Measurements from ENCODE around the gene LRRC14B.
"Not testable (repeated sequence)": the region's sequence is repeated elsewhere in the genome, so short reads cannot be mapped to it uniquely, and the experiment has no call there.

LRRC14B gene

DNA sequence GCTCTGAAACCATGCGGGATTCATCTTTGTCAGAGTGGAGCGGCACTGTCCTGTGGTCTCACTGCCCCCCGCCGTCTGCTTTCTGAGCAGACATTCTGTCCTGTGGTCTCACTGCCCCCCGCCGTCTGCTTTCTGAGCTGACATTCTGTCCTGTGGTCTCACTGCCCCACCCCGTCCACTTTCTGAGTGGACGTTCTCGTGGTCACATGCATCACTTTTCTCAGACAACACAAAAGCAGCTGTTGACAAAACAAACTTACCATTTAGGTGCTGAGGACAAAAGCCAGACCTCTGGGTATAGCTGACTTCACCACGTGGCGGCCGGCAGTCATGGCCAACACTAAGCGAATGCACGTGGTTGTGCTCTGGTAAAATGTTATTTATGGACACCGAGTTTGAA is 2.8 kb downstream of the LRRC14B start:
- no peak for DNase-seq

DNA sequence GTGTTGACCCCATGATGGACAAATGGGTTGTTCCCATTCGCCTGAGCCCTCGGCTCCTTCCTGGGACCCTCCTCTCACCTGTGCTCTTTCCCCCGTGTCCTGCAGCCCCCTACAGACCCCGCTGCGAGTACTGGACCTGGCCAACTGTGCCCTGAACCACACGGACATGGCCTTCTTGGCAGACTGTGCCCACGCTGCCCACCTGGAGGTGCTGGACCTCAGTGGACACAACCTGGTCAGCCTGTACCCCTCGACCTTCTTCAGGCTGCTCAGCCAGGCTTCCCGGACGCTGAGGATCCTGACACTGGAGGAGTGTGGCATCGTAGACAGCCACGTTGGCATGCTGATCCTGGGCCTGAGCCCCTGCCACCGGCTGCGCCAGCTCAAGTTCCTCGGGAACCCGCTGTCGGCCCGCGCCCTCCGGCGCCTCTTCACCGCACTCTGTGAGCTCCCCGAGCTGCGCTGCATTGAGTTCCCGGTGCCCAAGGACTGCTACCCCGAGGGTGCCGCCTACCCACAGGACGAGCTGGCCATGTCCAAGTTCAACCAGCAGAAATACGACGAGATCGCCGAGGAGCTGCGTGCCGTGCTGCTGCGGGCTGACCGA is 3.4 kb downstream of the LRRC14B start:
- no peak for DNase-seq

DNA sequence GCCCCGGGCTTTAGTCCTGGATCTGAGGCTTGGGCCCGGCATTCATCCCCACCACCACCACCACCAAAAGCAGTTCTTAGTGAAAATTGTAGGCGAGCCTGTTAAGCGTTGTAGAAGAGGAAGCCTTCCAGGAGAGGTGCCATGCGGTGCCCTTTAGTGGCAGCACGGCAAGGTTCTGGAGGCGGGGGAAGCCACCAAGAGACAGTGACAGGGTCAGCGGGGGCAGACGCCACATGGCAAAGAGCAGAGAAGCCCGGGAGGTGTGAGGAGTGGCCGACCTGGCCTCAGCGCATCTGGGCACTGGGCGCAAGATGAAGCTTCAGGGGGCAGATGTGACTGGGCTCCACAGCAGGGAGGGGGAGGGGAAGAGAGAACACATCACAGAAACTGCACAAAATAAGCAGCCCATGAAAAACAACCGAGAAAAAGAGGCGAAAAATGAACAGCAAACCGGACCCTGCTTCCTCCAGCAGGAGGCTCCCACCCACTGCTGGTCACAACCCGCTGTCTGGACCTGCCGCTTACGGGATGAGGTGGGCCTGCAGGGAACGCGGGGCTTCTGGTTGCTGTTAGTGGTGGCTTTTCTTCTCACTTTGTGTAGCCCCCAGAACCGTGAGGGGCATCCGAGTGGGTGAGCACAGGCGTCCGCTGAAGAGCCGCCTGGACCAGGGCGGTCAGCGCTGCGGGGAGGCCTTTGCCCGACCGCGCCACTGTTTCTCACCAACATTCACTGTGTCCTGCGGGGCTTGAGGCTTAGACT is 4.3 kb downstream of the LRRC14B start:
- no peak for DNase-seq

DNA sequence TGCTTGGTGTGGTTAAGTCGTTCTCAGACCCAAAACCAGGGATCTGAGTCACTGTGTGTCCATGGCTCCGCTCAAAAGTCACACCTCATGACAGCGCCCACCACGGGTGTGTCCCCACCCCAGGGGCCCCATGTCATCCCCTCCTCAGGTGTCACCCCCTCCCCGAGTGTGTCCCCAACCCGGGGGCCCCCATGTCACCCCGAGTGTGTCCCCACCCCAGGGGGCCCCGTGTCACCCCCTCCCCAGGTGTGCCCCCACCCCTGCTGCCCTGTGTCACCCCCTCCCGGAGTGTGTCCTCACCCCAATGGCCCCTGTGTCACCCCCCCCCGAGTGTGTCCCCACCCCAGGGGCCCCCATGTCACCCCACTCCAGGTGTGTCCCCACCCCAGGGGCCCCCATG is 5.1 kb downstream of the LRRC14B start:
- no peak for DNase-seq

DNA sequence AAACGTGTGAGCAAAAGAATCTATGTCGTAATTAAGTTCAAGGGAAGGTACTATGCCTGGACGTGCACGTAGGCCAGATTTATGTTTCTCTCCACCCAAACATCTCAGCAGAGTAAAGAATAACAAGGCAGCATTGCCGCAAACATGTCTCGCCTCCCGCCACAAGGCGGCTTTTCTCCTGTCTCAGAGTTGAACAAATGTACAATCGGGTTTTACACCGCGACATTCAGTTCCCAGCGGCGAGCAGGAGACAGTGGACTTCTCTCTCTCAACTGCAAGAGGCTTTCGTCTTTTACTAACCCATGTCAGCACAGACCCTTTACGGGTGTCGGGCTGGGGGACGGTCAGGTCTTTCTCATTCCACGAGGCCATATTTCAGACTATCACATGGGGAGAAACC is 5.7 kb downstream of the LRRC14B start:
- DNase-seq: not testable (repeated sequence)

DNA sequence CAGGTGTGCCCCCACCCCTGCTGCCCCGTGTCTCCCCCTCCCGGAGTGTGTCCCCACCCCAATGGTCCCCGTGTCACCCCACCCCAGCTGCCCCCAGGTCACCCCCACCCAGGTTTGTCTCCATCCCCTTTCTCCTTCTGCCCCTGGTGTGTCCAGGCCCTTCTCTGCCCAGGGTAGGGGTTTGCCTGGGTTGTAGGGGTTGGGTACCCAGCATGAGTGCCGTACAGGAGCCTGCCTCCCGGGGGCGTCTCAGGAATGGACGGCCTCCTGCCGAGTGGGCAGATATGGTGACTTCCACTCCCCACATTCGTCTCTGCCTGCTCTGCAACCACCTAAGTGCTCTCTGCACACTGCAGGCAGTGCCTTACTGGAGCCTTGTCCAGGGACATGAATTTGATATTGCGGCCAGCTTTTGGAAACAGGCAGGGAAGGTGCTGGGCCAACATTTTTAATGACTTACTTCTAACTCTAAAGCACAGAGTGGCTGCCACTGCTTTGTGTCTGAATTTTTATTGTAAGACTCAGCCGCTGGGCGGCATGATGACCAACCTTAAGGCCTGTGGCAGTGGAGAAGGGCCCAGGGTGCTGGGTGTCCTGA is 6.7 kb downstream of the LRRC14B start:
- no peak for DNase-seq

DNA sequence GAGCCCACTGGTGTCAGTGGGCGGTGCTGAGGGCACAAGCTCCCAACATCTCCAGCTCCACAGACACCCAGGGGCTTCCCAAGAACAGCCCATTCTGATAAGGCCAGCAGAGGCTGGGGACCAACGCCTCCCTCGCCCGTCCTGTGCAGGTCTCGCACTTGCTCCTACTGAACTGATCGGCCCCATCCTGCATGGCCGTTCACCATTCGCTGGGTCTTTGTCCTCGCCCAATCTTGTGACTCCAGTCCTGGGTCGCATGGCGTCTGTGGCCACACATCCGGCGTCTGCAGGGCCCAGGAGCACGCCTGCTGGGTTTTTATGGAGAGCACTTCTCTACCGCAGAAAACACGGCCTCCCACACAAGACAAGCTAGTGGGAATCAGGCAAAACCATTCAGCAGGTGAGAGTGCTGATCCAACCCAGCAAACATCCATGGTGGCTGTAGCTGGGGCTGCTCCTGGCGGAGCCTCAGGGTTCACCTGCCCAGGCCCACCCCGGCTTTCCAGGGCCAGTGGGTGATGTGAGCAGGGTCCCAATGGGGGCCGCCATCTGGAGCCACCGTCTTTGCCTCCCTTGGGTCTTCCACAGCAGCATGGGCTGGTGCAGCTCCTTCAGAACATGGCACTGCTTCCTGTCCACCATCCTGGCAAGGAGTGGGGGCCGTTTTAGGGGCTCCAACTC is 7.4 kb downstream of the LRRC14B start:
- no peak for DNase-seq

DNA sequence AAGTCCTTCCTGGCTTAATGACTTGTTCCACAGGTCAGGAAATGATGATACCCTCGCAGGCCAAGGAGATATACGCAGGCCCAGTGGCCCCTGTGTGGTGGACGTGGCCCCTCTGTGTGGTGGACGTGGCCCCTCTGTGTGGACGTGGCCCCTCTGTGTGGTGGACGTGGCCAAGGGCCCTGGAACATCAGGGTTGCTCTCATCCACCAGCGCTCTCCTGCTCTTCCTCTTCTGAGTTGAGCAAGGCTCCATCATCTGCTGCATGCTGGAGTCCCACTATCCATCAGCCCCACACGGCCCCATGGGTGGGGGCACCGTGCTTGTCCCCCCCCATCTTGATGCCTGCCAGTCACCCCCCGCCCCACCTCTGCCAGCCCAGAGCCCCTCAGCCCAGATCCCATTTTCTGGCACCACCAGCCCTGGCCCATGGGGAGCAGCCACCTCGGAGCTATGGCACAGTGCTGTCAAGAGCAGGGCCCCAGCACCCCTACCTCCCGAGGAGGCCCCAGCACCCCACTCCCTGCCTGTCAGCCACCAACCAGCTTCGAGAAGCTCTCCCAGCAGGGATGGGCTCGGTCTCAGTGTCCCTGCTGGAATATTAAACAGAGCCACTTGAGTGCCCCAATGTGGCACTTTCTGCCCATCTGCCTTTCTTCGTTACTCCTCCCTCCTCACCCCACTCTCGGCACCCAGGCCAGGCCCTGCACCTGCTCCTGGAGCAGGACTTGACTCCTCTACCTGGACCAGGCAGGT is 8.1 kb downstream of the LRRC14B start:
- no peak for DNase-seq

DNA sequence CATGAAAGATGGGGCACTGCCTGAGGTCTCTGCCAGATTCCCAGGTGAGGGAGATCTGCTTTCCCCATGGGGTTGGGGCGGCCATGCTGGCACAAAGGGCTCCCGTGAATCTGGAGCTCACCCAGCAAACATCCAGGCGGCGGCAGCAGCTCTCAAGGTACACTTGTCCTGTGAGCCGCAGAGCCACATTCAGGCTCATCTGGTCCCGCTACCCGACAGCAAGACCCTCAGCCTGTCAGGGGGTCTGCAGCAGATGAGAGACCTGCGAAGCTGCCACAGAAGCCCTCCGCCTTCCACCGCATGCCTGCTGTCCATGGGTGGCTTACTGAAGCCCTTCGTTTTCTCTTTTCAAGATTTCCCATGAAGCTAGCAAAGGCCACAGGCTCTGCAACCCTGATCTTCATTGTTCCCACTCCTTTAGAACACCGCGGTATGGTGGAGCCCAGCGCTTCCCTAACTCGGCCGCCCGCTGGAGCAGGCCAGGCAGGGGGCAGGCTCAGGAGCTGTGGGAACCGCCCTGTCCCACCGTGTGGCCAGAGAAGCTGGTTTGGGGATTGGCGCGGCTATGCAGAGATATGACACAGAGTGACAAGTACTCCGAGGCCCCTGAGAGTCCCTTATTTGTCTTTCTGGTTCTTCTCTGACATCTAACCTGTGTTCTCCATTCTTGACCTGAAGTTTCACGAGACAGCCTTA is 8.8 kb downstream of the LRRC14B start:
- DNase-seq: no peak

DNA sequence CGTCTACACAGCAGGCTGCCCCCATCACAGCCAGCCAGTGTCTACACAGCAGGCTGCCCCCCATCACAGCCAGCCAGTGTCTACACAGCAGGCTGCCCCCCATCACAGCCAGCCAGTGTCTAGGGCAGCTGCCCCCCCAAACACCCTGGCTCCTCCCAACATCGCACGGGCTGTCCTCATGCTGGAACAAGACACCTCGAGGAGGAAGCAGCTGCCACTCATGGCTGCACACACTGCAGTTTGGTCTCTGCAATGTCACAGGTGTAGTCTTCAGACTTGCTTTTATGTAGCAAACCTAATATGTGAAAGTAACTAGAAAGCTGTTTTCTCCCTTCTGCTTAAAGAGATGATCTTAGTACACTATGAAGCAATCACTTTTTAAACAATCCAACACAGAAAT is 9.7 kb downstream of the LRRC14B start:
- DNase-seq: no peak

DNA sequence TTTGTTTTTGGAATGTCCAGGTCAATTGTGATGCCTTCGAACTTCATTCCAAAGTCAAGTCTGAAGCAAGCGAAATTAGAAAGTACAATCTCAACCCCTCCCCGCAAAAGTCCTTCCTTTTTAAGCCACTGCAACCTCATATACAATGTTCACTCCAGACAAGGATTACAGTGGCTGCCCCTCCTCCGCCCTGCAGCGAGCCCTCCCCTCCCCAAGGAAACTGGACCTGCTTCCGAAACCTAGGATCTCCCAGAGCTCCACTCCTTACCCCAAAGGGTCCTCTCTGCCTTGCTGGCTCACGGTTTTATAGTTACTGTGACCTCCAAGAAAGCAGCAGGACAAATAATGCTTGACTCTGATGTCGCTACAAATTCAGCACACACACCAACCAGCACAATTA is 10.4 kb downstream of the LRRC14B start:
- no peak for DNase-seq

DNA sequence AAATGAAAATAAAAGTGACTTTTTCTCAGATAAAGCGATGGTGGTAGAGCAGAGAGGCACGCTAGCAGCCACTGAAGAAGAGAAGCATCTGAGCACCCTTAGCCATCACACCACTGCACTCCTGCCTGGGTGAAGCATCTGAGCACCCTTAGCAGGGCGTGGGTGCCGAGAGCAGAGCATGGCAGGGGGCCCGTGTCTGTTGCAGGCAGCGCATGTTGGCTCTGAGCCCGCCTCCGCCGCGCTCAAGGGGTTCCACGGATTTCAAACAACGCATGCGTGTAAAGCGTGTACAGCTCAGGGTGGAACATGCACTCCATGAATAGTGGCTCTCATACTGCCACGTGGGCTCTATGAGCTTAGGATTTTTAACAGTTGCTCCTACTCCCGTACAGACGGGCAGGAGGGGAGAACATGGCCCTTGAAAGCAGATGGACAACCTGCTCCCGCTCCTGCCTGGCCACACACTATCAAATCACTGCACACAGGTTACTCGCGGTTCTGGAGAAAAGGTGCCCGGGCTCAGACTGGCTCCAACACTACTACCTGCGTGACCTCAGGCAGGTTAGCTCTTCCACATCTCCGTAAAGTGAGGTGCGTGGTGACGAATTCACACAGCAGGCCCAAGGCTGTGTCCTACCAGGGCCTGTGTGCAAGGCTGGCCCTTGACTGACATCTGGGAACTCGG is 12.1 kb downstream of the LRRC14B start:
- DNase-seq: no peak

DNA sequence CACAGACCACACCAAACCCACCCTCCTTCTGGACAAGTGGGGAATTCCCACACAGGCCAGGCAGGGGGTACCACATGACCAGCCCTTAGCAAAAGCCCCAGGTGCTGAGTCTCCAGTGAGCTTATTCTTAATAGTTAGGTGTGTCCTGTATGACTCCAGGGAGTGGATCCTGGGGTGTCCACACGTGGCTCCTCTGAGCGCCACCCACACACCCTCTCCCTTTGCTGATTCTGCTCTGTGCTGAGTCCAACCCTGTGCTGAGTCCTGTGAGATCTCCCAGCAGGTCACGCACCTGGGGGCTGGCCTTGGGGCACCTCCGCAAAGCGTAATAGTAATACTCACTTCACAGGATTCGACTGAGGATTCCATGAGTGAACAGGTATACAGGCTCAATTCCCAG is 12.7 kb downstream of the LRRC14B start:
- DNase-seq: no peak

DNA sequence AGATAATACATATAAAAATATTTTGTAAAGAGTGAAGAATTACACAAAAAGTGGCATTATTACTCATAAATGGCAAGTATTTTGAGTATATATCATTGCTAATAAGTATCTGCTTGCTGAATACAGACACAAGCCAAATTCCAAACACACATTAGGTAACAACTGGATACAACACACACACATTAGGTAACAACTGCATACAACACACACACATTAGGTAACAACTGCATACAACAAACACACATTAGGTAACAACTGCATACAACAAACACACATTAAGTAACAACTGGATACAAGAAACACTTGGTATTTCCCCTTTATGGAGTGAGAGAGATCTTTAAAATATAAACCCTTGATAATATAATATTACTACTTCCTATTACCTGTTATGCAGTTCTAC is 13.2 kb downstream of the LRRC14B start:
- DNase-seq: no peak

DNA sequence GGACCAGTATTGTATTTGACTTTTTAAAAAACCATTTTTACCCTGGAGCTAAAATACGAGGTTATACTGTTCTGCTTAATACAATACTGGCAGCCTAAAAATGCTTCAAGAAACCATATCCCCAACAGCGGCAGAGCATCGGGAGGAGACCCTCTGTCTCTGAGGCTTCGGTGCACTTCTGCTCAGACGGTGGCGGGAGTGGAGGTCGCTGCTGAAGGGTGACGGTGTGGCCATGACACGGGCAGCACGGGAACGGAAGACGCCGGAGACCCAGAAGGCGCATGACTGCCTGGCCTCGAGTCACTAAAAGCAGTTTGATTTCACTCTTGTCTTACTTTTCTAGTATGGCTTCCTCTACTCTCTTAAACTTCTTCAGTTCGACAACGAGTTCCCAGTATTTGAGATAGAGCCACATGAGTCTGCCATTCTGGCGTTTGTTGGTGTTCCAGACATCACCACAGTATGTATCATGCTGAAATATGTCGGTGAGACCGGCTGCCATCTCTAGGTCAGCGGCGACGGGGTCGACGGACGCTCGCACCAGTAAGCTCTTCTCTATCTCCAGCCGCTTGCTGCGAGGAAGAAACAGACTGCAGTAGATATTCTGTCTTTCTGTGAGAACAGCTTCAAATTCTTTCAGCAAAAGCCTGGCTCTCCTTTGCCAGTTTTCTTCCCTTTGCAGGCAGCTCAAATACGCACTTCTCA is 13.8 kb downstream of the LRRC14B start:
- DNase-seq: no peak

DNA sequence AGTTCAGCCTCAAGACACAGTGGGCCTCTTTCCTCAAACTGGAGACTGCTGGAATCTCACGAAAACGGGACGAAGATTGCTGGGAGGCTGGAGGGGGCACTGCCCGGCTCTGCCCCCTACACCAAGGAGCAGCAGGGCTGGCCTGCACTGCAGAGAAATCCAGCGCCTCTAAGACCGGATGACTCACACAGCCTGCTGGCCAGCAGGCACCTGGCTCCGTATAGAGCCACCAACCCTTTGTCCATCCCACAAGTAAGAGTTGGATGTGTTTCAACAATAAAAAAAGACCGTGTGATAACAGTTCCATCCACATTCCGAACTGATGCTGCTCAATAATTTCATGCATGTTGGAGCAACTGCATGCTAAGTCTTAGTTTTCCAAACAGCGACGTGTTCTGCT is 15.1 kb downstream of the LRRC14B start:
- no peak for DNase-seq

DNA sequence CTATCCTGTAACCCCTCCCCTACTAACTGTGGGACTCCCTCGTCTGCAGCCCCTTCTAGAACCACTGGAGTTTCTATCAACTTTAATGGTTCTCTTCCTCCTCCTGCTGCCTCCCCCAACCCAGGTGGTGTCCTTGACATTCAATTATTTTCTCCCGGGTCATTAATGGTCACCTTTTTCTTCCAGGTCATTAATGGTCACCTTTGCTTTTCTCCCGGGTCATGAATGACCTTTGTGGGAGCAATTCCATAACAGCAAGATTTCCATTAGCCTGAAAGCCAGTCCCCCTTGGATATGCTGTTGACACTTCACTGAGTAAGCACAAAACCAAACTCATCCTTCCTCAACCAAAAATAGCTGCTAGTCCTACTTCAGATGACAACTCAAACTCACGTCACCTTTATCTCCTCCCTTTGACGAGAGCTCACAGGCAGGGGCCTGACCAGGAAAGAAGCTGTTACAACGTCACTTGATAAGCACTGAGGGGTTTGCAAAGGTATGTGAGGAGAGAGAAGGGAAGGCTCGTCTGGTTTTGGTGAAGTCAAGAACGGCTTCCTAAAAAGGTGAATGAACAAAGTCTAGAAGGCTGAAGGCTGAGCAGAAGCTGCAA is 15.7 kb downstream of the LRRC14B start:
- DNase-seq: no peak

DNA sequence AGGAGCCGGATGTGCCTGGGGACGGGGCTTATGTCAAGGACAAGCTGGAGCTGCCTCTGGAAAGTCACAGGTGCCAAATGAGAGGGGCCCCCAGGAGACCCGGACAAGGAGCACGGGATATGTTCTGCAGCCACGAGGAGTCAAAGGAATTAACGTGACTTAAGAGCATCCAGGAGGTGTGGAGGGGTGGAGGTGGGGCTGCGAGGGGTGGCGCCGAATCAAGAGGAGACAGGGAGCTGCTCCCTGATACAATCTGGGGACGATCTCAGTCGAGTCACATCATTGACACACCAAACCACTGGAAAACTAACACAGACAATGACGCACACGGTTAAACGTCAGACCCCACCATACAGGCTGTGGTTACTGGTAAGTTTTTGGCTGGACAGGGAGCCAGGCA is 16.3 kb downstream of the LRRC14B start:
- no peak for DNase-seq

DNA sequence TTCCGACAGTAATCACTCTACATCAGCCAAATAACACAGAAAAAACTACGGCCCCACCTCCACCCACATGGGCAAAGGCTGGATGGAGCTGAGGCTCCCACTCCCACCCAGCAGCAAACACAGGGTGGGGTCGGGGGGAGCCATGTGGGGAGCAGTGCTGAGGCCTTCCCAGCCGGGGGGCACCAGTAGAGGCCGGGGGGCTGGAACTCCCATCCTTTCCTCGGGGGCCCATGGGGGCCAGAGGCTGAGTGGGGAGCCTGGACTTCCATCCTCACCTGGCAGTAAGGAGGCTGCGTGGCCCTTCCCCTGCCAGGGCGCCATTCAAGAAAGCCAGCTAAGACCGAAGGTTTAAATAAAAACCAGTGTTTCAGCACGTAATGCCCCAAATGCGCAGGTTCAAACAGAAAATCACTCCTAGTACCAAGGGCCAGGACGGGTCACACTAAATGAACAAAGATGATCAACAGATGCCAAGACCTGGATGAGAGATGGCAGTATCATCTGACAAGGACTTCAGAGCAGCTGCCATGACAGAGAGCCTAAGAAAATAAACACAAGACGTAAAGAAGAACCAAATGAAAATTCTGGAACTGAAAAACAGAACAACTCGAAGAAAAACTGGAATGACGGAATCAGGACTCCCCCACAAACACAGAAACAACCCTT is 17.3 kb downstream of the LRRC14B start:
- no peak for DNase-seq

DNA sequence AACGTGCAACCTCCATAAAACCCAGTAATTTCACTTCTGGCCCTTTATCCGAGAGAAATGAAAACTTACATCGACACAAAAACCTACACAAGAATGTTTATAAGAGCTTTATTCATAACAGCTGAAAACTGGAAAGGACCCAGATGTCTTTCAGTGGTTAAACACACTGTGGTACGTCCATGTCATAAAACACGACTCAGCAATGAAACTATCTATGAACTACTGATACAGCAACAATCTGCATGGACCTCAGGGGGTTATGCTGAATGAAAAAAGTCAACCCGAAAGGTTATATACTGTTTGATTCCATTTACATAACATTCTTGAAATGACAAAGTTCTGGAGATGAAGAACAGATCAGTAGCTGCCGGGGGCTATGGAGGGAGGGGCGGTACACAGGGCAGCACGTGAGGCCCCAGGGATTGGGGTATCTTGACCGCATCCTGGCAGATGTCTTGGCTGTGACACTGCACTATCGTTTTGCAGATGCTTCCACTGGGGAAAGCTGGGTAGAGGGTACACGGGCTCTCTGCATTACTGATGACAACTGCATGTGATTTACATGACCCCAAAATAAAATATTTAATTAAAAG is 22.6 kb downstream of the LRRC14B start:
- no peak for DNase-seq
